ENCODE data around the gene BEGAIN. TPM values are rescaled to one million over a fixed set of nuclear protein-coding genes. Genes with fewer than 3 reads are reported as not detected.

The BEGAIN gene
- total RNA-seq, 3 donors from 2014 or later = 0.64 to 4.1 (median 2.0) TPM

DNA sequence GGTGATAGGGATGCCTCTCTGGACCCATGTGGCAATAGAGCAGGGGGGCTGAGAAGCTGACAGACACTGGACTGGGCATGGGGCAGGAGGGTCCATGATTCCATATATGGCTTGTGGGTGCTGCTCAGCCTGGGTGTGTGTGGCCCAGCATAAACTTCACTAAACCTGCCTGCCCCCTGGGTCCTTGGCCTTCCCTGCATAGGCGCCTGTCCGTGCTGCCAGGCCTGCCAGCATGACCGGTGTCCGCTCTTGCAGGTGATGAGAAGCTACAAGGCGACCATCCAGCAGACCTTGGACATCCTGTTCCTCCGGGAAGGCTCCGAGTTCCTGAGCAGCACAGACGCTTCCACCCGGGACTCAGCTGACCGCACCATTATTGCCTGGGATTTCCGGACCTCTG, 61.6 kb downstream of the BEGAIN start:
- peaks cover 4% of the 10 kb centered on the region for H3K36me3 ChIP-seq
- H3K4me1 ChIP-seq = no peaks in the 10 kb centered on the region
- intact Hi-C loops (cut with DNase I; ENCODE audit: low total_unique reads) = loop anchor here (5.0 kb wide), 1 partner anchor 937 kb away; no protein-coding TSS in a partner anchor
- TF ChIP-seq POLR2AphosphoS5 (IDR thresholded peaks at IDR 0.05) (no peak), CTCF (IDR thresholded peaks at IDR 0.05) (no peak), POLR2A (IDR thresholded peaks at IDR 0.05) (no peak)
- DNase-seq (ENCODE audit: low spot score in 2 of 2) = no peak
- no peak overlapping the region for H3K4me3 ChIP-seq
- no peaks in the 10 kb centered on the region for H3K27me3 ChIP-seq
- H3K27ac ChIP-seq = no peak overlapping the region
- no peaks in the 10 kb centered on the region for H3K9me3 ChIP-seq

DNA sequence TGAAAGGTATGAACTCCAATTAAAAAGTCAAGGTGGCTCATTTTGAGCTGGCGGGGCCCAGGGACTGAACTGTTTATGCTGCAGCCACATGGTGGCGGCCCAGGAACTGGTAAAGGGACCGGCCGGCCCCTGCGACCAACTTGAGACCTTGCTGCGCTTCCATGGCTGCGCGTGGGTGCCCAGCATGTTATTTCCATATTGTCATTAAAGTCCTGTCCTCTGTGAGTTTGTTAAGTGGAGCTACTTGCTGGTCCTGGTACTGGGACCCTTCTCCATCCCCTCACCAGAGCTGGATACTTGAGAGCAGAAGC, 62.3 kb downstream of the BEGAIN start:
- Histone ChIP-seq H3K4me1 (no peaks in the 10 kb centered on the region), H3K27ac (no peak overlapping the region), H3K36me3 (peaks cover 4% of the 10 kb centered on the region), H3K4me3 (no peak overlapping the region), H3K27me3 (no peaks in the 10 kb centered on the region), H3K9me3 (no peaks in the 10 kb centered on the region)
- no peak for TF ChIP-seq POLR2A (IDR thresholded peaks at IDR 0.05)
- no peak for TF ChIP-seq POLR2AphosphoS5 (IDR thresholded peaks at IDR 0.05)
- TF ChIP-seq CTCF (IDR thresholded peaks at IDR 0.05) = no peak
- no peak for DNase-seq (ENCODE audit: low spot score in 2 of 2)
- intact Hi-C loops (cut with DNase I; ENCODE audit: low total_unique reads) = loop anchor here (5.0 kb wide), 1 partner anchor 937 kb away; no protein-coding TSS in a partner anchor

DNA sequence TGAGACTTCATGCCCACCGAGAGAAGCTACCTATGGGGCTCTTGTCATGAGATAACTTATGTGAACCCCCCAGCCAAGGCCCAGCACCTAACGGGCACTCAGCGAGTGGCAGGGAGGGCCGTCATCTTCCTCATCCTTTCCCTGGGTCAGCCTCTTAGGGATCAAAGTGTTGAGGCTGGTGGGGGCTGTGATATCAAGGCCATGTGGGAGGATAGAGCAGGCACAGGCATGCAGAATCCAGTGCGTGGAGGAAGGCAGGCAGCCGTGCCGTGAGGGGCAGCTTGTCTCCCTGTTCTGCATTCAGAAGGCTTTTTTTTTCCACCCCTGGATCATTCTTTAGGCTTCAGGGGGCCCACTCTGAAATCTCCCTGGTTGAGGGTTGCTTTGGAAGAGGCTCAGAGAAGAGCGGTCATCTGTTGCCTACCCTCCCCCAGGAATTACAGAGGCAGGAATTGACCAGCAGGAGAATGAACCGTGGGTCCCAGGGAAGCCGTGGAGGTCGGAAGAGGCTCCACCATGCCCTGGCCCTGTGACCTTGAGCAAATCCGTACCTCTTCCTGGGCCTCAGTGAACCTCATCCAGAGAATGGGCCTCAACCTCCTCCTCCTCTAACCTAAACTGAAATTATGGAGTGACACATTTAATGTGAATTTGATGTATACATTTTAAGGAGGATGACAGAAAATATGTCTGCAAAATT, 62.8 kb downstream of the BEGAIN start:
- DNase-seq (ENCODE audit: low spot score in 2 of 2) = no peak
- intact Hi-C loops (cut with DNase I; ENCODE audit: low total_unique reads) = no loop called here
- peaks cover 4% of the 10 kb centered on the region for H3K36me3 ChIP-seq
- H3K27me3 ChIP-seq = no peaks in the 10 kb centered on the region
- H3K9me3 ChIP-seq = no peaks in the 10 kb centered on the region
- H3K27ac ChIP-seq = no peak overlapping the region
- H3K4me3 ChIP-seq = no peak overlapping the region
- no peaks in the 10 kb centered on the region for H3K4me1 ChIP-seq
- TF ChIP-seq POLR2A (IDR thresholded peaks at IDR 0.05) (no peak), POLR2AphosphoS5 (IDR thresholded peaks at IDR 0.05) (no peak), CTCF (IDR thresholded peaks at IDR 0.05) (no peak)

DNA sequence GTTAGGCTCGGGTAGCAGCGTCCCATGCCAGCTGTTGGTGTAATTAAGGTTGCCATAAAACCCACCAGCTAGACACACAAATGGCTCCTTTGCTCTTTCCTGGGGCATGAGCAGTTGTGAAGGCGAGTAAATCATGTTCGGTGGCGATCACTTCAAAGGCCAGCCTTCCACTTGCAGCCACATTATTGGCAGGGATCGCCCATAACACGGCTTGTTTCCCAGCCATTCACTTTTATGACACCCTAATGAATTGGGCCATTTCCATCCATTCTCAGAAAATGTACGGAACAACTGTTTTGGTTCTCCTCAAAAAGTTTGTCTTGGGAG, 63.4 kb downstream of the BEGAIN start:
- H3K36me3 ChIP-seq = peaks cover 4% of the 10 kb centered on the region
- DNase-seq (ENCODE audit: low spot score in 2 of 2) = no peak
- intact Hi-C loops (cut with DNase I; ENCODE audit: low total_unique reads) = no loop called here
- H3K27me3 ChIP-seq = no peaks in the 10 kb centered on the region
- no peak overlapping the region for H3K27ac ChIP-seq
- no peaks in the 10 kb centered on the region for H3K4me1 ChIP-seq
- H3K4me3 ChIP-seq = no peak overlapping the region
- no peak for TF ChIP-seq CTCF (IDR thresholded peaks at IDR 0.05)
- no peak for TF ChIP-seq POLR2A (IDR thresholded peaks at IDR 0.05)
- TF ChIP-seq POLR2AphosphoS5 (IDR thresholded peaks at IDR 0.05) = no peak
- no peaks in the 10 kb centered on the region for H3K9me3 ChIP-seq

GRCh38 chr14:100523131-100523842, 63.9 kb downstream of the BEGAIN start:
- Histone ChIP-seq H3K27ac (no peak overlapping the region), H3K4me1 (no peaks in the 10 kb centered on the region), H3K9me3 (no peaks in the 10 kb centered on the region), H3K27me3 (no peaks in the 10 kb centered on the region), H3K4me3 (no peak overlapping the region), H3K36me3 (peaks cover 4% of the 10 kb centered on the region)
- TF ChIP-seq CTCF (IDR thresholded peaks at IDR 0.05) = no peak
- DNase-seq (ENCODE audit: low spot score in 2 of 2) = no peak
- intact Hi-C loops (cut with DNase I; ENCODE audit: low total_unique reads) = no loop called here

Measured in breast epithelium (tissue), 4 donors.